GM18861 (cell line): Measurements from ENCODE around the gene APRT.

Source experiments
- ATAC-seq: cut with Tn5 transposase; IDR thresholded peaks from one replicate; pipeline ENCODE4 v1.9.1; 2021; ENCODE audit not compliant: unreplicated experiment

The APRT gene

DNA sequence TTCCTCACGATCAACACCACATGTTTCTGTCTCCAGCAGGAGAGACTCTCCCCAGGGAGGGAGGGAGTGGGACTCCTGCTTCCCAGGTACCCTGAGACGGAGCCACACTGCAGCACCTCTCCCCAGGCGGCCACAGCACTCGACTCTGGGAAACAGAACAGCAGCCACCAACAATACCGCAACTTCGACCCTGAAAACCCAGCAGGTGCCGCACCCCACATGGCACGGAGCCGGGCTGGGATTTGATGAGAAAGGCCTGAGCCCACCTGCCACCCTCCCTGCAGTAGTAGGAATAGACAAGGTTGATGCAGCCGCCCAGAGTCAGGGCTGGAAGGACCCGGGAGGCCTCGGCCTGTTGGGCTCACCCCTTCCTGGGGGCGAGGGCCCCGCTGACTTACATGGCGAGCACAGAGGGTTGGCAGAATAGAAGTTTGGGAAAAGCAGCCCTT, 30.6 kb upstream of the APRT start:
- ATAC-seq = no peak

DNA sequence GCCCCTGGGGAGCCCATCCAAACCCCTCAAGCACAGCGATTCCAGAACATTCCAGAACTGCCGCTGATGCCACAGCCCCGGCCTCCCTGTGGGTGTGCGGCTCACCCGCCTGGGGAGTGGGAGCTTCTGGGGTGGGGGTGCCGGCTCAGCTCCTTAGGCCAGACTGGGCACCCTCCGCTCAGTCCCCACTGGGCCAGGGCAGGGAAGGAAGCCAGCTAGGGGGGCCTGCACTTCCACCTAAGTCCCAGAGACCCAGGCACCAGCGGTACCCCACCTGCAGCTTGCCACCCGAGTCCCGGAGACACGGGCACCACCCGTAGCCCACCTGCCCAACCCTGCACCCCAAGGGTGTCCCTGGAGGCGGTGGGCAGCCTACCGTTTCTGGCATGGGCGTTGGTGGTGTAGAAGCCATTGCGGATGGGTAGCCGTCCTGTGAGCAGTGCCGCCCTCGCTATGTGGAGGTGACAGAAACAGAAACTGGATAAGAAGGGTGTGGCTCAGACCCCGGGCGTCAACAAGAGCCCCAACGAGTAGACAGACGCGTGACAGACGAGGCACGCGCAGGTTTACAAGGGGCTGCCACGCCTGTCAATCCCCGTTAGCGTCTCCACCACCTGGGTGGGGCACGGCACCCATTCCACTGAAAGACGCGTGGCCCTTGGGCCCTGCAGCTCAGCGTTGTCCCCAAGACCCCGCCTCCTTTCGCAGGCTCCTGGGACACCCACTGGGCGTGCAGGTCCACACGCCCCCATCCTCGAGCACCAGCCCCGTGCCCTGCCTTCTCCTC, 30.0 kb upstream of the APRT start:
- ATAC-seq = no peak

DNA sequence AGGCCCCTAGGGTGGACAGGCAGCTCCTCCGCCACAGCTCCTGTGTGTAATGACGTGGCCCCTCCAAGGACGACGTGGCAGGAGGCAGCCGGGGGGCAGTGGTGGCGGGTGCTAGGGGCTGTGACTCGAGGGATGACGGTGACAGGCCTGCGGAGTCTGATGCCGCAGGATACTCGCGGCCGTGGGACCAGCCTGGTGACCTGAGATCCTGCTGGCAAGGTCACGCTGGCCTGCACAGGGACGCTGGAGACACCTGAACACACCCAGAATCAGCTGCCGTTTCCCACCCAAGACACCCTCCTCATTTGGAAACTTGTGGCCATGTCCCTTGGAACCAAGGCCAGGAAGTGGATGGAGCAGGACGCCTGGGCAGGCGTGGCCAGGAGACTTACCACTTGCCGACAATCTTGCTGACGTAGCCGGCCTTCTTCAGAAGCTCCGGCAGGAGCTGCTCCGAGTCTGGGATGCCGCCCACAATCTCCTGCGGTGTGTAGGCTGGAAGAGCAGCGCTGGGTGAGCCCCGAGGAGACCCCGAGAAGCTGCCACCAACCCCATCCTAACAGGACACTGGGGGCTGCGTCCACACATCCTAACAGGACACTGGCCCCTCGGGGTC, 29.0 kb upstream of the APRT start:
- no peak for ATAC-seq

DNA sequence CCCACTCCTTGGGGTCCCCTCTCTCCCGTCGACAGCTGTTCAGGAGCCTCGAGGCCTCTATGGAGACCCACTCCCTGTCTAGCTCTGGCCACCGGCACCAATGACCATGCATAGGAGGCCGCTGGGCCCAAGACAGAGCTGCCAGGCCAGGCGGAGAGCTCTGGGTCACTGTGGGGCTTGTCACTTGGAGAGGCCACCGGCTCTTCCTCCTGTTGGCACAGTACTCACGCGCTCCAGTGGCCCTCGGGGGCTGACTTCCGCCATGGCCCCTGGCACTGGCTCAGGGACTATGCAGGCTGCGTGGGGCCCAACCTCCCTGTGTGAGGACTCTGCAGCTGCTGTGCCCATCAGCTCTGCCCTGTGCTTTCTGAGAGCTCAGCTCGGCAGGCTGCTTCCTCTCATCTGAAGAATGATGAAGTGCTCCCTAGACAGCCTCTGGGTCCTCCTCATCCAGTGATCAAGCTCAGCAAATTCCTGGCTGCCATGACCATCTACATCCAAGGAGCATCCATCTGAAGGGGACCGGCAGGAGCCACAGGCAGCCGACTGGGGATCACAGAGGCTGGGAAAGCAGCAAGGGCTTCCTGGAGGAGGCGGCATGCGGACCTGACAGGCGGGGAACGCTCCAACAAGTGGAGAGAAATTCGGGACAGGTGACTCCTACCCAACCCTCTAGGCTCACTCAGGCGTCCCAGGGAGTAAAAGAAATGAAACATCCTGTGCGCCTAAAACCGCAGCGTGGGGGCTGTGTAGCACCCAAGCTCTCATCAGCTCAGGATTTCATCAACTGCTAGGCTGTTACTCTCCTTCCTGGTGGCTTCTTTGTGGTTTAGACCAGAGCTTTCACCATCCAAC, 28.2 kb upstream of the APRT start:
- no peak for ATAC-seq

DNA sequence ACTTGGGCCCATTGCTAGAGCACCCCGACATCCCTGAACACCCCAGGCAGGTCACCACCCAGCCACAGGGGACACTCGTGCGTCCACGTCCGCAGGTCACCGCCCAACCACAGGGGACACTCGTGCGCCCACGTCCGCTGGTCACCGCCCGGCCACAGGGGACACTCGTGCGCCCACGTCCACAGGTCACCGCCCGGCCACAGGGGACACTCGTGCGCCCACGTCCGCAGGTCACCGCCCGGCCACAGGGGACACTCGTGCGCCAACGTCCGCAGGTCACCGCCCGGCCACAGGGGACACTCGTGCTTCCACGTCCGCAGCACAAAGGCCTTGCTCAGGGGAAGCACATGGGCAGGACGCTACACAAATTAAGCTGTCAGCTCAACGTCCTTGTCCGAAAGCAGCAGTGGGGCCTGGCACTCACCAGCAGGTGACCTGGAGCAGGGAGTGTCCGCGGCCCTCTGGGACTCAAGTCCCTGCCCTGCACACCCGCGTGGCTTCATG, 27.4 kb upstream of the APRT start:
- no peak for ATAC-seq

DNA sequence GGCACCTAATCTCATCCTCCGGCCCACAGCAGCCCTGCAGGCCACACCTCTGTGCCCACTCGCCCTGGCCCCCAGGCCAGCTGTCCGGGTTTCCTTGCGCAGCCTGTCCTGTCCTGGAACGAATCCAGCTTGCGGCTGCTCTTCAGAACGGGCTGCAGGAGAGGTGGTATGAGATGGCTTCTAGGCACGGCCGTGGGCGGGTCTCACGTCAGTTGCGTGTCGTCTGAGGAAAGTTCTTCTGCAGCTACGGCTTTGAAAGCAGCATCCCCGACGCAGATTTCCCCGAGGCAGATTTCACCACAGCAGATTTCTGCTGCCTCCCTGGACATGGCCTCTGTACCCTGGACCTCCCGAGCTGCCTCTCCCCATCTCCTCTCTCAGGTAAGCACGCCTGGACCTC, 26.8 kb upstream of the APRT start:
- ATAC-seq = no peak

DNA sequence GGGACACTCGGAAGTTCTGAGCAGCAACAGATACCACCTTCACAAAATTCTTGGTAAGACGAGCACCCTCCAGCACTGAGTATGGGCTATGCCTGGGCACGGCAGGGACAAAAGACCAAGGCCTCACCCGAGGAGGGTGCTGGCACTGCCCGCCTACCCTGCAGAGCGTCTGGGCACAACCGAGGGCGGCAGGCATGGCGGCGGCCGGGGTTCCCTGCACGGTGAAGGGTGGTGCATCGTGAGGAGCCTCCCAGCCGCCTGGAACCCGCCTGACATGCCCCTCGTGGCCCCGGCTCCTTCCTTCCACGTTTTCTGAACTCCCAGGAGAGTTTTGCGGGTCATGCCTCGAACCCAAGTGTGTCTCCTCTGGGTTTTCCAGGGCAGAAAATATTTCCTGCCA, 26.1 kb upstream of the APRT start:
- ATAC-seq = no peak

DNA sequence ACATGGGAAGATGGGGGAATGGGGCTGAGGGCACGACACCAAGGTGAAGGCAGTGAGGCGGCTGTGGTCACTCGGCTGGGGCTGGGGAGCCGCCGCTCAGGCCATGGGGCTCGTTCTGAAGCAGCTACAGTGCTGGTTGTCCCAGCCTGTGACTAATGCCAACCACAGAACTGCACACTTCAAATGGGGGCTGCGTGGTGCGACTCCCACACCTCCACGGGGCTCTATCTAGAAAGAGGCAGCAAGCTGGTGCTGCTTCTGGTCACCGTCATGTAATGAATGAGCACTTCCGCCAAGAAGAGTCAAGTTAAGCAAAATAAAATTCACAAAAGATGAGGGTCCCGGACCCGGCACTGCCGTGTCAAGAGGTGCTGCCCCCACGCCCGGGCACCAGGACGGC, 25.1 kb upstream of the APRT start:
- no peak for ATAC-seq

DNA sequence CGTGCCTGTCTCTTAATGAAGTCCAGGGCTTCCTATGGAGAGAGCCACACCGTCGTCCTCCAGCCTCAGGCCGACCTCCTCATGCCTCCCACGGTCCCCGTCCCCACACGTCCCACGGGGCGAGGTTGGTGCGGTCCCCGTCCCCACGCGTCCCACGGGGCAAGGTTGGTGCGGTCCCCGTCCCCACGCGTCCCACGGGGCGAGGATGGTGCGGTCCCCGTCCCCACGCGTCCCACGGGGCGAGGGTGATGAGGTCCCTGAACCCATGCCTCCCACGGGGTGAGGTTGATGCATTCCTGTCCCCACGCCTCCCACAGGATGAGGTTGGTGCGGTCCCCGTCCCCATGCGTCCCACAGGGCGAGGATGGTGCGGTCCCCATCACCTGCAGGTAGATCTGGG, 24.1 kb upstream of the APRT start:
- no peak for ATAC-seq

DNA sequence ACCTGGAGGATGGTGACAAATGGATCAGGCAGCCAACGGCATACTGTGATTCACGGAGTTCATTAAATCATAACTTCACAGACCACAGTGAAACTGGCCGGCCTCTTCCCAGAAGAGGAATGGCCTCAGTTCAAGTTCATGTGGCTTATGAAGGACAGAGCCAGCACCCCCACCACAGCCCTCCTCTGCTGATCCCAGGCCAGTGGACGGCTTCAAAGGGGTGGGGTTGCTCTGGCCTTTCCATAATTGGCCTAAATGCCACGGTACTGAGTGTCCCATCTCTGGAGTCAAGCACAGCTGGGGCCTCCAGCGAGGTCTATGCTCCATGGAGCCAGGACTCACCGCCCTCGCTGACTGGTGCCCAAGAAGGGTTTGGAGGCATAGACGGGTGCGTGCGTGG, 23.7 kb upstream of the APRT start:
- ATAC-seq = no peak

DNA sequence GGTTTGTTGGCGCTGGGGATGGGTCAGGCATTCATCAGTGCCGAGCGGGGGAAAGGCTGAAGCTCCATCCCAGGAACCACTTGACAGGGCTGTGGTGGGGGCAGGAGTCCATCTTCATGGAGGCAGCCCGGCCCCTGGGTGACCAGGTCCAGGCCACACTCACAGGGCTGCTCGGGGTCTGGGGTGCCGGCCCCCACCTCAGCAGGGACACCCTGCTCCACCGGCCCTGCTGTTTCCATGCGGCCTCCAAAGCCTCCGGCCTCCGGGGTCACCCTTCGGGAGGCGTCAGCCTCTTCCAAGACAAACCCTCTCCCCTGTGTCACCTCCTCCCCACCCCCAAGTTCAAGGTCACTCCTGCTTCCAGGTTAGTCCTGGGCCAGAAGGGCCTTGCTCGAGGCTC, 22.9 kb upstream of the APRT start:
- ATAC-seq = no peak

DNA sequence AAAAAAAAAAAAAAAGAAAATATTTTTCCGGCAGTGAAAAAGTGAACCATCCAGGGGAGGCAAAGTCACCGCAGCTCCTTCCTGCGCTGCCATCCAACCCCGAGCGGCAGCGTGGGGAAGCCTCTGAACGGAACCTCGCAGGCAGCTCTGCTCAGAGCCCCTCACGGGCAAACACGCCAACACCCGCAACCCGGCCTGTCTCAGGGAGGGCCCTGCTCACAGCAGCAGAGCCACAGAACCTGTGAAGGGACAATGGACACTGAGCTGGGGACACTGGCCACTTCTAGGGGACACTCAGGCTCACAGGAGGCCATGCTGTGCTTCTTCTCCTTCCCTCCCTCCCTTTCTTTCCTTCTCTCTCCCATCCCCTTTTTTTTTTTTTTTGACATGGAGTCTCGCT, 21.4 kb upstream of the APRT start:
- ATAC-seq = no peak

DNA sequence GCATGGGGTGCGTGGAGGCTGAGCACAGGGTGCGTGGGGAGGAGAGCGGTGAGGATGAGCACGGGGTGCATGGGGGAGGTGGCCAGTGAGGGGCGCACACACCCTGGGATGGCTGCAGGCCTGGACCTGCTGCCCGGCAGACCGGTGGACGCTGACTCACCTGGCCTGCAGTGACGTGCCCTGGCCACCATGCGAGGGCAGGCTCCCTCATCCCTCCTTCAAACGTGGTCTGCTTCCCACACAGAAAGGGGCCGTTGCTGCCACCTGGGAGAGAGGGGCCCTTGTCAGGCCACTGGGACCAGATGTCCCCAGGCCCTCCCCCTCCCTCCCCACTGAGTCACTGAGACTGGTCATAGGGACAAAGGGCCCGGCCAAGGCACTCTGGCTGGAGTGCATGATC, 20.1 kb upstream of the APRT start:
- ATAC-seq = no peak

DNA sequence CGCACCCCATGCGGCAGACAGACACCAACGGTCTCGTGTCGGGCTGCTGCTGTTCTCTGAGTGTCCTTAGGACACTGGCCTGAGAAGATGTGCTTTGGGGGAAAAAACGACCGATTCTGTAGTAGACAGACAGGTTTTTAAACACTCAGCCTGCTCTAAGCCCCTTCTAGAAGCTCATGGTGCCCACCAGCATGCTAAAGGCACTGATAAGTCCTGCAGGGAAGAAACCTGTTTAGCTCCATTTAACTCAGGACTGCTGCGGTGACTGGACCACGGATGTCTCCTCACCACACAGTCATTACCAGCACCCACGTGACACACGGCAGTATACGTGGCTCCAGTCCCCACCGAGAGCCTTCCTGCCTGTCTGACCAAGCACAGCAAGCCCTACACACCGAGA, 19.1 kb upstream of the APRT start:
- ATAC-seq = no peak

DNA sequence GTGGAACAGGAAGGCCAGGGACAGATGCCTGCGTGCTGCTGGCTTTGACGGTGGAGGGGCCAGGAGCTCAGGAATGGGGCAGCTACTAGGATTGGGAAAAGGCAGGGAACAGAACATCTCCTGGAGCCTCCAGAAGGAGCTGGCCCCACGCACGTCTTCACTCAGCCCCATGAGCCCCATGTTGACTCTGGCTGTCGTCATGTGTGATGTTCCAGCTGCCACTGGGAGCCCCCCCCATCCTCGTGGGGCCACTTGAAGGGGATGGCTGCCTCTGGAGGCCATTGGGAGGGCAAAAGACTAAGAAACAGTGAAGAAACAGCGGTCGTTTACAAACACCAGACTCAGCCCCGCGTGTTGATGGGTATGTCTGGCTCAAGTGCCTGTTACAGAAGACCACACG, 18.5 kb upstream of the APRT start:
- no peak for ATAC-seq

DNA sequence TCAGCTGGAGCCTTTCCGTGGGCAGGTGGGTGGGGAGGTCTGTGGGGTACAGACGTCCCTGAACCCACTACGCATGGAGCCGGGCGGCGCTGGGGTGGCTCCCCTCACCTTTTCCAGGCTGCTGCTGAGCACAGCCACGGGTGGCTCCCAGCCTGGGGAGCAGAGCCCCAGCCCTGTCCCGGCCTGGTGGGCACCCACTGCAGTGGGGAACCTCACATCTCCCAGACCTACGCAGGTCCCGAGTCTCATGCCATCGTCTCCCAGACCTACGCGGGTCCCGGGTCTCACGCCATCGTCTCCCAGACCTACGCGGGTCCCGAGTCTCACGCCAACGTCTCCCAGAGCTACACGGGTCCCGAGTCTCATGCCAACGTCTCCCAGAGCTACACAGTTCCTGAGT, 17.0 kb upstream of the APRT start:
- no peak for ATAC-seq

DNA sequence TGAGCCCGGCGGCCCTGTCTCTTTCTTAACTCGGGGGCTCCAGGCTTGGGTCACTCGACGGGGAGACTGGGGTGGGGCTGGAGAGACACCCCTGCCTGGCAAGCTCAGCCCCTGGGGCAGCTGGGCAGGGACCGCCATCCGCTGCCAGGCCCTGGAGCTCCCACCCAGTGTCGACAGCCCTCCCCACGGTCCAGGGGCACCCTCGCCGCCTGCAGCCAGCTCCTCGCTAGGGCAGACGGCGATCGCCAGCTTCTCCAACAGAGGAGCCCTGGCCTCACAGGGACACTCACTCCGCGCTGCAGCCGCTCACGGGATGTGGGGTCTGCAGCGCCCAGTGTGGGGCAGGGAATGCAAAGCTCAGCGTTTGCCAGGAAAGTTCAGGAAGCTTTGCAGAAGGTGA, 16.0 kb upstream of the APRT start:
- no peak for ATAC-seq

DNA sequence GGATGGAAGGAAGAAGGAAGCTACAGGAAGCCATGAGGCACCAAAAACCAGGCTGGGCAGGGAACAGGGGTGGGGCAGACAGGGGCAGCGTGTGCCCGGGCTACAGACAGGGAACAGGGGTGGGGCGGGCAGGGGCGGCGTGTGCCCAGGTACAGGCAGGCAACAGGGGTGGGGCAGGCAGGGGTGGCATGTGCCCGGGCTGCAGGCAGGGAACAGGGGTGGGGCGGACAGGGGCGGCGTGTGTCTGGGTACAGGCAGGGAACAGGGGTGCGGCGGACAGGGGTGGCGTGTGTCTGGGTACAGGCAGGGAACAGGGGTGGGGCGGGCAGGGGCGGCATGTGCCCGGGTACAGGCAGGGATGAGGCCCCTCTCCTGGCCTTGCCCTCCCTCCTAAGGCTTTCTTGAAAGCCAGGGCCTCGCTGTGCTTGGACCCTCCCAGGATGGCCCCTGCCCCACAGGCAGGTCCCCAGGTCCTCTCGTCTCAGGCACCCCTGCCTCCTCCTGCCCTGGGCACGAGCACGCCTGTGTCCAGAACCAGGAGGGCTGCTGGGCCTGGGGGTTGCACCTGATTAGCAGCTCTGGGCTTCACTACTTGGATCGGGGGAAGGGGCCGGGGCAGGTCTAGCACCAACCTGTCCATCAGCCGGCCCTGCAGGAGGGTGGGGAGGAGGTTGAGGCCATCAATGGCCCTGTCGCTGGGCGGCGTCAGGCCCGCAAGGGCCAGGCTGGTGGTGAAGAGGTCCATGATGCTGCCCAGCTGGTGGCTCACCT, 14.5 kb upstream of the APRT start:
- no peak for ATAC-seq

DNA sequence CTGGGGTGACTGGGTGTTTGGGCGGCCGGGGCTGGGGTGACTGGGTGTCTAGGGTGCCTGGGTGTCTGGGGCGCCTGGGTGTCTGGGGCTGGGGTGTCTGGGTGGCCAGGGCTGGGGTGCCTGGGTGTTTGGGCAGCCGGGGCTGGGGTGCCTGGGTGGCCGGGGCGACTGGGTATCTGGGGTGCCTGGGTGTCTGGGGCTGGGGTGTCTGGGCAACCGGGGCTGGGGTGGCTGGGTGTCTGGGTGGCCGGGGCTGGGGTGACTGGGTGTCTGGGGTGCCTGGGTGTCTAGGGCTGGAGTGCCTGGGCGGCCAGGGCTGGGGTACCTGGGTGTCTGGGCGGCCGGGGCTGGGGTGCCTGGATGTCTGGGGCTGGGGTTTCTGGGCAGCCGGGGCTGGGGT, 13.4 kb upstream of the APRT start:
- no peak for ATAC-seq

DNA sequence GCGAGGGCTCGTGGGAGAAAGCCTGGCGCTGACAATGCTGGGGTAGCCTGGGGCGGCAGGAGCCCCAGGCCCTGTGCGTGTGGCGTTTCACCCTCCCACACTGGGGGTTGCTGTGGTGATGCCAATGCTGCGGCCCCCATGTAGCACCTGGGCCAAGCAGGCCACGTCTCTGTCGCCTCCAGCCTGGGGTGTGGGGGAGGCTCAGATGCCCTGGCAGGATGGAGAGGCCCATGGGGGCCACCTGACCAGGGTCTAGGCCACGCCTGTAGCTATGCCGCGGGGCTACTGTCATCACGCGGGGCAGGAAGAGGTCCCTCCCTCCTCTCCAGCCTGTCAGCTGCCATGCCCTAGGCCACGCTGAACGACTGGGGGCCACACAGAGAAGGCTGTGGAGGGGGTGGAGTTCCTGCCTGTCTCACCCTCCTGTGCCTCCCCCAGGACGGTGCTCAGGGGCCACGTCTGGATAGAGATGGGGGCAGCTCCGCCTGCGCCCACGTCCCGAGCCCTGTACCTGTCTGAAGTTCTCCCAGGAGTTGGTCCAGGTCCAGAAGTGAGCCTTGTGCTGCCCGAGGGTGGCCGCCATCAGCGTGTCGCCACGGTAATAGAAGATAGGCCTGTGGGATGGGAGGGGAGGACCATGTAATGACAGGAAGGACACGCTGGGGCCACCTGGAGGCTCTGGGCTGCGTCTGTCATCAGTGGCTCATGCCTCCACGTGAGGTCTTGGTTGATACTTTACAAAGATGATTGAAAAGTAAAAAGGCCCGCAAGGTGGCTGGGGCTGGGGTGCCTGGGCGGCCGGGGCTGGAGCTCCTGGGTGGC, 12.7 kb upstream of the APRT start:
- ATAC-seq = no peak
